ENCODE measurements around the gene VPS72. TPM values are rescaled to one million over a fixed set of nuclear protein-coding genes. Genes with fewer than 3 reads are reported as not detected.

The VPS72 gene
- total RNA-seq, 1 donor from 2014 or later = 92.3 TPM

DNA sequence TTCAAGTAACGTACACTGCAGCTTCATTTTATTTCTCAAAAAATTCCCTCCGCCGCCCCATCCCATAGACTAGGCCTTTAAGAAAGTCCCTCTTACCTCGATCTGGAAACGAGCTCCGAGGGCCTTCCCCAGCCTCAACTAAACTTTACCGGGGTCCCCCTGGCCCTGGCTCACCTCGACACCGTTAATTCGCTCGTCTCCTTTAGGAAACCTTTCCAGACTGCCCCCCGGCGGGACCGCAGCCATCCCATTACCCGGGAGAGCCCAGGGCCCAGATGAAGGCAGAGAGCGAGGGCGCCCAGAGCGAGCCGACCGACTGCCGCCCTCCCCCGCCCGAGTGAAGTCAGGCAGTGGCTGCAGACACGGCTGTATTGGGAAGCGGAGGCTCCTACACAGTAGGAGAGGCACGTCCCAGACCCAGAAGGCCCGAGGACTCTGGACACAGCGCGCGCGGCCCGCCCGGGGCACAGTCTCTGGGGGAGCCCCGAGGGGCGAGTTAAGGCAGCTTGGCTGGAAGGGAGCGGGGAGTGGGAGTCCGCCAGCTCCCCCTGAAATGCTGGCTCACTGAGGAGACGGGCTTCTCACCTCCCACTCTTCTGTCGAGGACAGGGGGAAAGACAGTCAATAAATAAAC is 58.2 kb downstream of the VPS72 start:
- peak overlapping the region; percentile 40 for H3K27ac Mint-ChIP-seq
- H3K9me3 Mint-ChIP-seq = no peaks in the 10 kb centered on the region
- H3K27me3 Mint-ChIP-seq = peaks cover 7% of the 10 kb centered on the region
- peak overlapping the region; percentile 70 for H3K4me3 Mint-ChIP-seq
- peaks cover 6% of the 10 kb centered on the region for H3K4me1 Mint-ChIP-seq
- H3K36me3 Mint-ChIP-seq (ENCODE audit: low read depth) = peaks cover 2% of the 10 kb centered on the region
- DNase-seq = no peak
- intact Hi-C loops (cut with micrococcal nuclease) = loop anchor here (2.0 kb wide), 2 partner anchors 15 to 25 kb away; partner anchors contain the start of genes SEMA6C and TNFAIP8L2

DNA sequence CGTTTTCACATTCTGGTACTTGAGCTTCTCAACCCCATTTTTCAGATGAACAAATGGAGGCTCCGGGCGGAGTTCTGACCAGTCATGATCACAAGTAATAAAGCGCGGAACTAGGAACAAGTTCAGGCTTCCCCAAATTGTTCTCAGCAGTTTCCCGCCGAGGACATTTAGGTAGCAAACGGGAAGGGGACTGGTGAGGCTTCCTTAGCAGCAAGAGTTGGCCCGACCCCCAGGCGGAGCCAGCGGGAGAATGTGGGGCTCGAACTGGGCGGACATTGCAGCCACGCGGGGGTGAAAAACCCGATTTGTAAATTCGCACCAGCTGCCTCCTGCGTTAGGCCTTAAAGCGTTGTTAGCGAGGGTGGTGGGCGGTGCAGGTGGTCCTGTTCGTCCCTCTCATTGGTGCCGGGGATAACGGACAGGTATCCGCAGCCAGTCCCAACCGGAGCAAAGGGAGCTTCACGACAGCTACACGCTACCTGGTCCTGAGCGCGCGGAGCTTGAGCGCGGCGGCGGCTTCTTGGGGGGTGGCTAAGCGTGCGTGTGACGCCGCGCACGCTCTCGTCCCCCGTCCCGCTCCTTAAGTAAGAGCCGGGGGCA is 58.9 kb downstream of the VPS72 start:
- Mint-ChIP-seq H3K27ac (peak overlapping the region; percentile 49), H3K4me3 (peak overlapping the region; percentile 70), H3K27me3 (peaks cover 7% of the 10 kb centered on the region), H3K9me3 (no peaks in the 10 kb centered on the region), H3K36me3 (ENCODE audit: low read depth) (peaks cover 2% of the 10 kb centered on the region), H3K4me1 (peaks cover 6% of the 10 kb centered on the region)
- peak; percentile 91 for DNase-seq
- intact Hi-C loops (cut with micrococcal nuclease) = loop anchor here (2.0 kb wide), 2 partner anchors 16 to 26 kb away; partner anchors contain the start of genes SEMA6C and TNFAIP8L2

- DNase-seq = no peak
- Mint-ChIP-seq H3K36me3 (ENCODE audit: low read depth) (peaks cover 6% of the 10 kb centered on the region), H3K27me3 (peaks cover 7% of the 10 kb centered on the region), H3K27ac (no peak overlapping the region), H3K4me1 (peaks cover 6% of the 10 kb centered on the region), H3K4me3 (no peak overlapping the region), H3K9me3 (no peaks in the 10 kb centered on the region)
- intact Hi-C loops (cut with micrococcal nuclease) = no loop called here
Observed at GRCh38 chr1:151128800-151129199, 61.2 kb downstream of the VPS72 start.

Other genes with a start within 250 kb of the VPS72 start
- gene CERS2, start 215.4 kb downstream of the VPS72 start, total RNA-seq = 195 TPM in 2 replicates
- 0.12 TPM in 1 of 2 replicates, not detected in the other for gene ANXA9, start 207.9 kb downstream of the VPS72 start, total RNA-seq
- 11.5 and 12.5 TPM in 2 replicates for gene MINDY1, start 183.3 kb downstream of the VPS72 start, total RNA-seq
- gene PRUNE1, start 181.7 kb downstream of the VPS72 start, total RNA-seq = 13.3 and 15.2 TPM in 2 replicates
- 0.85 and 1.8 TPM in 2 replicates for gene BNIPL, start 153.6 kb downstream of the VPS72 start, total RNA-seq
- 1.0 and 1.2 TPM in 2 replicates for gene C1orf56, start 142.4 kb downstream of the VPS72 start, total RNA-seq
- 189 and 190 TPM in 2 replicates for gene CDC42SE1, start 130.6 kb downstream of the VPS72 start, total RNA-seq
- gene MLLT11, start 129.8 kb downstream of the VPS72 start, total RNA-seq = 2.9 and 3.0 TPM in 2 replicates
- gene GABPB2, start 119.4 kb downstream of the VPS72 start, total RNA-seq = 19.4 and 20.3 TPM in 2 replicates
- gene SEMA6C, start 43.6 kb downstream of the VPS72 start, total RNA-seq = 2.3 and 2.5 TPM in 2 replicates
- 29.4 and 32.5 TPM in 2 replicates for gene TNFAIP8L2, start 33.5 kb downstream of the VPS72 start, total RNA-seq
- gene LYSMD1, start 24.3 kb downstream of the VPS72 start, total RNA-seq = 4.7 and 5.2 TPM in 2 replicates
- gene SCNM1, start 24.1 kb downstream of the VPS72 start, total RNA-seq = 96.7 and 100 TPM in 2 replicates
- gene TMOD4, start 14.2 kb downstream of the VPS72 start, total RNA-seq = 1.3 and 1.8 TPM in 2 replicates
- gene PIP5K1A, start 8.4 kb upstream of the VPS72 start, total RNA-seq = 97.7 and 98.7 TPM in 2 replicates
- 288 and 304 TPM in 2 replicates for gene PSMD4, start 64.5 kb upstream of the VPS72 start, total RNA-seq
- 25.4 and 26.8 TPM in 2 replicates for gene ZNF687, start 92.1 kb upstream of the VPS72 start, total RNA-seq
- 57.1 and 59.2 TPM in 2 replicates for gene PI4KB, start 137.2 kb upstream of the VPS72 start, total RNA-seq
- gene RFX5, start 157.1 kb upstream of the VPS72 start, total RNA-seq = 69.2 and 73.1 TPM in 2 replicates
- not detected in 2 replicates for gene SELENBP1, start 182.5 kb upstream of the VPS72 start, total RNA-seq
- gene PSMB4, start 209.4 kb upstream of the VPS72 start, total RNA-seq = 452 and 456 TPM in 2 replicates

Measured in activated CD4-positive, alpha-beta T cell treated with anti-CD3 and anti-CD28 coated beads, Interleukin-2, amount 10 ng/mL, durations not matched to agents 24 days and 14 days (primary cell).